OCI-M1 (cell line): ENCODE data around the gene CA12.

Experiments used
- DNase-seq: peaks from one replicate; lab custom pipeline; 2025; lab: John Stamatoyannopoulos, UW

Gene CA12

GRCh38 chr15:63306492-63307073, 75.1 kb downstream of the CA12 start:
- no peak for DNase-seq

- DNase-seq, result no peak
These were observed 76.4 kb downstream of the CA12 start for GRCh38 chr15:63305260-63305659.

GRCh38 chr15:63301088-63301487, 80.6 kb downstream of the CA12 start:
- no peak for DNase-seq

GRCh38 chr15:63299943-63300575, 81.6 kb downstream of the CA12 start:
- DNase-seq, result peak; percentile 77

GRCh38 chr15:63296195-63296594, 85.5 kb downstream of the CA12 start:
- DNase-seq, result no peak

GRCh38 chr15:63295341-63295740, 86.3 kb downstream of the CA12 start:
- no peak for DNase-seq

- DNase-seq, result no peak
These were observed 87.3 kb downstream of the CA12 start for GRCh38 chr15:63294359-63294758.

GRCh38 chr15:63292771-63293170, 88.9 kb downstream of the CA12 start:
- no peak for DNase-seq

- DNase-seq, result no peak
These were observed 89.4 kb downstream of the CA12 start for GRCh38 chr15:63292241-63292640.

GRCh38 chr15:63291507-63291906, 90.1 kb downstream of the CA12 start:
- DNase-seq, result no peak

- peak; percentile 79 for DNase-seq
These were observed 92.8 kb downstream of the CA12 start for GRCh38 chr15:63288778-63289378.

GRCh38 chr15:63288342-63288741, 93.3 kb downstream of the CA12 start:
- peak; percentile 53 for DNase-seq

- no peak for DNase-seq
These were observed 94.5 kb downstream of the CA12 start for GRCh38 chr15:63287109-63287508.

GRCh38 chr15:63284335-63284734, 97.3 kb downstream of the CA12 start:
- no peak for DNase-seq

- DNase-seq, result no peak
These were observed 98.5 kb downstream of the CA12 start for GRCh38 chr15:63283126-63283525.

- DNase-seq, result no peak
These were observed 103.7 kb downstream of the CA12 start for GRCh38 chr15:63277893-63278456.

- DNase-seq, result peak; percentile 74
These were observed 104.4 kb downstream of the CA12 start, which contains the start of gene APH1B for GRCh38 chr15:63277038-63277892. TSS of gene APH1B (plus strand) at chr15:63277605. CDS start at chr15:63277624, 19 bp downstream.

GRCh38 chr15:63276342-63277037, 105.2 kb downstream of the CA12 start:
- peak; percentile 56 for DNase-seq

GRCh38 chr15:63274427-63274826, 107.2 kb downstream of the CA12 start:
- DNase-seq, result no peak
